Measurements from ENCODE around the gene CFAP141. TPM values are rescaled to one million over a fixed set of nuclear protein-coding genes. Genes with fewer than 3 reads are reported as not detected.
A peak's percentile ranks its signal among the peaks of the same experiment; 100 is the strongest.
"Not testable (repeated sequence)": the region's sequence is repeated elsewhere in the genome, so short reads cannot be mapped to it uniquely, and the experiment has no call there.

The CFAP141 gene
- total RNA-seq = not detected in 2 replicates

DNA sequence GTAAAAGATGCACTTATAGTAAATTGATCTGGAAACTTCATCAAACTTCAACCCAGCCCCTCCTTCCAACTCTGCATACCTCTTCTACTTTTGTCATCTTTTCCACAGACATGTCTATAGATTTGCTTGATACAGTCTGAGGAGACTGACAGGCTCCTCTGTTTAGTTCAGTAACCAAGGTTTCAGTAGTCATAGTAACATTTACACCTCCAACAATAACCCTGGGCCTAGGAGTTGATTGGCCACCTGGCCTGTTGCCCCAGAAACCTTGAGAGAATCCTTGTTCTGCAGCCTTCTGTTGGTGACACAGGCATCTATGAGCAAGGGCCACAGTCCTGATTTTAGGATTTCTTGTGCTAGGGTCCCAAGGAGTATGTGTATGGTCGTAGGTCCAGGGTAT is at the start of gene CFAP141:
Gene CFAP141 (minus strand): TSS at position 138 of the 400 bp plus-strand sequence. CDS start 26 bp downstream, at position 112.
- Mint-ChIP-seq H3K9me3 (no peaks in the 10 kb centered on the region), H3K4me3 (no peak within 1 kb of the TSS), H3K36me3 (ENCODE audit: low read depth) (peaks cover 43% of the 10 kb centered on the region), H3K27me3 (no peaks in the 10 kb centered on the region), H3K27ac (peak within 1 kb of the TSS; percentile 86), H3K4me1 (peaks cover 26% of the 10 kb centered on the region)
- no peak for DNase-seq
- intact Hi-C loops (cut with micrococcal nuclease) = loop anchor here (1.0 to 2.0 kb wide), 2 partner anchors 14 to 19 kb away; partner anchors contain the start of gene UBAP2L

DNA sequence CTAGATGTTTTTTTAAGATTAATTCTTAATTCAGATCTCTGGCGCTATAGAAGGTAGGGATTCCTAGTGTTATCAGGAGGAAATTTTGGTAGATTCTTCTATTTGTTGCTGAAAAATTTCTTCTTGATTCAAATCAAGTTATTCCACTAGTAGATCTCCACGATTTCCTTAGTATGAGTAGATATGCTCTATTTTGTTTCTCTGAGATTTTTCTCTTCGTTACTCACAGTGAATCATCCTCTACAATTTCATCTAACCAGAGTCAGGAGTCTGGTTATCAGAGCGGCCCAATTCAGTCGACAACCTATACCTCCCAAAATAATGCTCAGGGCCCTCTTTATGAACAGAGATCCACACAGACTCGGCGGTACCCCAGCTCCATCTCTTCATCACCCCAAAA is 47.5 kb upstream of the CFAP141 start:
- no peak overlapping the region for H3K27ac Mint-ChIP-seq
- intact Hi-C loops (cut with micrococcal nuclease) = no loop called here

DNA sequence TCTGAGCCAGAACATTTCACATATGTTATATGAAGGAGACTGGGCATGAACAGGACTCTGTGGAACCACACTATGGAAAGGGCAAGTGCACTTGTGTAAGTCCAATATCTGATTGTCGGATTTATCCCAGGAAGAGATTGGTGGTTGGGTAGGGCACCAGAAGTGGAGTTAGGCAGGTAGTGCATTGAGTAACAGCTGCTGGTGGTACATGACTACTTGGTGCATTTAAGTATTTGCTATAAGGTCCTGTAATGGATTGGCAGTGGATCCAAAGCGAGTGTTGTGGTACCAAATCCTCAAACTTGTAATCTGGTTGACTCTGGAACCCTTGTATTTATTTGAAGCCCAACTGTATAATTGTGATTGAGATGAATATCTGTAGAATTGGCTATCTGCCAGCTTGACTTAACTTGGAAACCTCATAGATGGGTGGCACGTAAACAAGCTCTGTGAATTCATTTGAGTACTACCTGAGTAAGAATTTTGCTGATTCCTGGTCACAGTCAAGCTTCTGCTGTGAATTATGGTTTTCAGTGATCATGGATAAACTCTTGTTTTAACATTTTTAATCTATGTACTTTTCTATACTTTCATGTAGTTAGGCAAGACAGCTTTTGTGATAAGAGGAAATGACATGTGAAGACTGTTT is 35.7 kb upstream of the CFAP141 start:
- H3K36me3 Mint-ChIP-seq (ENCODE audit: low read depth) = peaks cover 83% of the 10 kb centered on the region
- H3K9me3 Mint-ChIP-seq = no peaks in the 10 kb centered on the region
- H3K4me1 Mint-ChIP-seq = peaks cover 21% of the 10 kb centered on the region

More for the DNA sequence above, 47.5 kb upstream of the CFAP141 start:
- peaks cover 79% of the 10 kb centered on the region for H3K36me3 Mint-ChIP-seq (ENCODE audit: low read depth)
- H3K27me3 Mint-ChIP-seq = no peaks in the 10 kb centered on the region
- no peaks in the 10 kb centered on the region for H3K9me3 Mint-ChIP-seq
- H3K4me1 Mint-ChIP-seq = no peaks in the 10 kb centered on the region
- DNase-seq = no peak
- H3K4me3 Mint-ChIP-seq = no peak overlapping the region

DNA sequence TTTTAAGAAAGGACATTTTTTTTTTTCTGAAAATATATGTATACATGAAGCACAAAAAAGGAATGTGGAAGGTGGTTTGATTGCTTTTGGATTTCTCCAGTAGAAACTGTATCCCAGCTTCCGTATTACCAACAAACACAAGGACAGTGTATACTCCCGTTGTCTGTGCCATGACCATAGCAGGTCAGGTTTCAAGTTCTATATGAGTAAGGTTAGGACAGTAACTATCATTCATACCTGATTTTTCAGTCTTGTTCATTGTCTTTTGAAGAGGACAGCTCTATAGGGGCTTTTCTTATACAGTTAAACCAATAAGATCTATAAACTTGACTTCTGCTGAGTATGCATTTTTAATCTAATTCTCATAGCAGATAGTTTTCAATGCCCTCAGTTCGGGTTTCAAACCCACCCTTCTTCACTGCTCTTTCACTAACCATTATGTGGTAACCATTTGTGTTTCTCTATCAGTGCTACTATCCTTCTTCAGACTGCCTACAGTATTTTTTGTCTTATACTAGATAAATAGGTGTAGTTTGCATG is 34.2 kb upstream of the CFAP141 start:
- H3K4me3 Mint-ChIP-seq = no peak overlapping the region
- no peak for DNase-seq
- H3K27me3 Mint-ChIP-seq = no peaks in the 10 kb centered on the region
- H3K27ac Mint-ChIP-seq = peak overlapping the region; percentile 22
- no peaks in the 10 kb centered on the region for H3K9me3 Mint-ChIP-seq
- H3K36me3 Mint-ChIP-seq (ENCODE audit: low read depth) = peaks cover 85% of the 10 kb centered on the region
- intact Hi-C loops (cut with micrococcal nuclease) = no loop called here
- peaks cover 21% of the 10 kb centered on the region for H3K4me1 Mint-ChIP-seq

More for the DNA sequence above, 35.7 kb upstream of the CFAP141 start:
- Mint-ChIP-seq H3K4me3 (no peak overlapping the region), H3K27ac (peak overlapping the region; percentile 46), H3K27me3 (no peaks in the 10 kb centered on the region)
- intact Hi-C loops (cut with micrococcal nuclease) = no loop called here
- DNase-seq = no peak

DNA sequence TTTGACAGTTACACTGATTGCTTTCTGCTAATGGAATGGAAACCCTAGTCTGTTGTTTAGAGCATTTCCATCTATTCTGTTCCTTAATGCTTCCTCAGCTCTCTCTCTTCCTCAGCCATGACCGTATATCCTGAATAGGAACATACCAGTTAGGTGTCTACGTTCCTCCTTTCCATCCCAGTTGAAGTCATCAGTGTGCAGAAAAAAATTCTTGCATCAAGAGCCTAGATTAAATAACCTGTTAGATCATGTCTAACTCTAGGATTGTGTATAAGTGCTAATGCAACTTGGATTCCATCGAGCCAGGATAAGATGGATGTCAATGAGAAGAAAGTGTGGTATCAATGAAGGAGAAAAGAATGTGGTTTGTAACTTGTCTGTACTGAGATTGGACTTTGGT is 33.4 kb upstream of the CFAP141 start:
- H3K36me3 Mint-ChIP-seq (ENCODE audit: low read depth) = peaks cover 86% of the 10 kb centered on the region
- no peaks in the 10 kb centered on the region for H3K9me3 Mint-ChIP-seq
- no peak overlapping the region for H3K27ac Mint-ChIP-seq
- H3K27me3 Mint-ChIP-seq = no peaks in the 10 kb centered on the region
- no peak overlapping the region for H3K4me3 Mint-ChIP-seq
- peaks cover 23% of the 10 kb centered on the region for H3K4me1 Mint-ChIP-seq
- DNase-seq = no peak
- intact Hi-C loops (cut with micrococcal nuclease) = no loop called here

DNA sequence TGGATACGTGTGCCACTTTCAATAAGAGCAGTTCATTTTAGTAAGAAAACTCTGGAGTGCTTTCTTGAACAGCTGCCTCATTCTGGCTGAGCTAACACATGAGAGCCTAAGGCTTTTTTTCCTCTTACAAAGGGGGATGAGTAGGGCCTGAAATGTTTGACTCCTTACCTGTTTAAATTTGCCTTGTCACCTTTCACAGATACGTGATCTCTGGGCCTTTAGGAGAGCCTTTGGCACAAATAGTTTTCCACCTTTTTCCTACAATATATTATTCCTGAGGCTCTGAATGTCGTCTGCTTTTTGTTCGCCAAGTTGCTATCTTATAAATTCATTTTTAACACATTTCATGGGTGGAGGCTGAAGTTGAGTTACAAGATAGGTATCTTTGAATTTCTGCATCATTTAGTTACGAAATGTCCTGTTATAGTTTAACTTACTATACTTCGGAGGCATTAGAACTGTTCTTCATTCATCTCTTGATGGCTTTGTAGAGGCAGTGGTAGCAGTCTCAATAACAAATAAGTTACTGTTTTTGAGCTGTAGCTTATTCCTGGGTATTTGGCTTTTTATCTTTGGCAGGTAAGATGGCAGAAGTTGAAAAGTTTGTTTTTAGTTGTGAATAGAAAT is 31.9 kb upstream of the CFAP141 start:
- Mint-ChIP-seq H3K36me3 (ENCODE audit: low read depth) (peaks cover 83% of the 10 kb centered on the region), H3K27ac (no peak overlapping the region), H3K4me1 (peaks cover 25% of the 10 kb centered on the region), H3K9me3 (no peaks in the 10 kb centered on the region), H3K4me3 (no peak overlapping the region), H3K27me3 (no peaks in the 10 kb centered on the region)
- no peak for DNase-seq
- intact Hi-C loops (cut with micrococcal nuclease) = no loop called here

DNA sequence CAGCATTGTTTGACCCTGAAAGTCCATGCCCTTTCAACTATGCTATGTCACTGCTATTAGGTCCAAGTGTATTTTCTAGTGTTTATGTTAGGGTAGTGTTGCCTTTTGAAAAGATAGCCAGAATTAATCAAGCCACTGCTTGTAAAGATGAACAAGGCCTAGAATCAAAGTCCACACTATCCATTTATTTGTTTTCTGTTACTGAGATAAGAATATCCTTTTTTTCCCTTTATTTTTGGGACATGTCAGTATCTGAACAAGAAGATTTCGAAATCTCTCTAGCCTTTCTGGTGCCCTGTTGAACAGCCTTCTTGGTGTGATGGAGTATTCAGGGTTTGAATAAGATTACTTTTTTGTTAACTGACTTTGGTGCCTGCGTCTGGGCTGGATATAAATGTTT is 31.3 kb upstream of the CFAP141 start:
- no peaks in the 10 kb centered on the region for H3K27me3 Mint-ChIP-seq
- no peak for DNase-seq
- intact Hi-C loops (cut with micrococcal nuclease) = no loop called here
- peaks cover 78% of the 10 kb centered on the region for H3K36me3 Mint-ChIP-seq (ENCODE audit: low read depth)
- no peak overlapping the region for H3K4me3 Mint-ChIP-seq
- no peaks in the 10 kb centered on the region for H3K9me3 Mint-ChIP-seq
- H3K27ac Mint-ChIP-seq = no peak overlapping the region
- H3K4me1 Mint-ChIP-seq = peaks cover 23% of the 10 kb centered on the region

DNA sequence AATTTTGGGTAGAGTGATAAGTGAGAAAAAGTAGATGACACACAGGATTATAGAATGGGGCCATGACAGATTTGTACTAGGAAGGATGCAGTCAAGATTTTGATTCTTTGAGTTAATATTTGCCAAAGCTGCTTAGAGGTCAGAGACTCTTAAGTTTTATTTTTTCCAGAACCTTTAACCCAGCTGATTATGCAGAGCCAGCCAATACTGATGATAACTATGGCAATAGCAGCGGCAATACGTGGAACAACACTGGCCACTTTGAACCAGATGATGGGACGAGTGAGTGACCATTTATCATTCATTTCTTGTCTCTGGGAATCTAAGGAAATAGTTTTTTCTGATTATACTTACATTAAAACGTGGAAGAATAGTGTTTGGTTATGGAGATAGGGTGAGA is 30.7 kb upstream of the CFAP141 start:
- Mint-ChIP-seq H3K4me3 (no peak overlapping the region), H3K36me3 (ENCODE audit: low read depth) (peaks cover 78% of the 10 kb centered on the region), H3K4me1 (peaks cover 26% of the 10 kb centered on the region), H3K27ac (no peak overlapping the region), H3K9me3 (no peaks in the 10 kb centered on the region), H3K27me3 (no peaks in the 10 kb centered on the region)
- intact Hi-C loops (cut with micrococcal nuclease) = no loop called here
- DNase-seq = no peak

DNA sequence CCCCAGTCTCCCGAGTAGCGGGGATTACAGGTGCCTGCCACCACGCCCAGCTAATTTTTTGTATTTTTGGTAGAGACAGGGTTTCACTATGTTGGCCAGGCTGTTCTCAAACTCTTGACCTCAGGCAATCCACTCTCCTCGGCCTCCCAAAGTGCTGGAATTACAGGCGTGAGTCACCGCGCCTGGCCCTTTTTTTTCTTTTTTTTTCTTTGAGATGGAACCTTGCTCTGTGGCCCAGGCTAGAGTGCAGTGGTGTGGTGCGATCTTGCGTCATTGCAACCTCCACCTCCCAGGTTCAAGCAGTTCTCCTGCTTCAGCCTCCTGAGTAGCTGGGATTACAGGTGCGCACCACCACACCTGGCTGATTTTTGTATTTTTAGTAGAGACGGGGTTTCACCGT is 27.0 kb upstream of the CFAP141 start:
- H3K9me3 Mint-ChIP-seq; H3K4me3 Mint-ChIP-seq; H3K27ac Mint-ChIP-seq; intact Hi-C loops (cut with micrococcal nuclease); DNase-seq; H3K27me3 Mint-ChIP-seq: not testable (repeated sequence)
- Mint-ChIP-seq H3K4me1 (peaks cover 15% of the 10 kb centered on the region), H3K36me3 (ENCODE audit: low read depth) (peaks cover 79% of the 10 kb centered on the region)

DNA sequence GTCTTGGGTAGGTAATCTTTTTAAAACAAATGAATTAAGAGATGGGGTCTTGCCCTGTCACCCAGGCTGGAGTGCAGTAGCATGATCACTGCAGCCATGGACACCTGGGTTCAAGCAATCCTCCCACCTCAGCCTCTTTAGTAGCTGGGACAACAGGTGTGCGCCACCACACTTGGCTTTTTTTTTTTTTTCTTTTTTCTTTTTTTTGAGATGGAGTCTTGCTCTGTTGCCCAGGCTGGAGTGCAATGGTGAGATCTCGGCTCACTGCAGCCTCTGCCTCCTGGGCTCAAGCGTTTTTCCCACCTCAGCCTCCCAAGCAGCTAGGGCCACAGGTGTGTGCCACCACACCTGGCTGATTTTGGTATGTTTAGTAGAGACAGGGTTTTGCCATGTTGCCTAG is 25.0 kb upstream of the CFAP141 start:
- Mint-ChIP-seq H3K36me3 (ENCODE audit: low read depth) (peaks cover 79% of the 10 kb centered on the region), H3K4me1 (peaks cover 14% of the 10 kb centered on the region)
- H3K4me3 Mint-ChIP-seq; intact Hi-C loops (cut with micrococcal nuclease); DNase-seq; H3K27me3 Mint-ChIP-seq; H3K9me3 Mint-ChIP-seq; H3K27ac Mint-ChIP-seq: not testable (repeated sequence)

DNA sequence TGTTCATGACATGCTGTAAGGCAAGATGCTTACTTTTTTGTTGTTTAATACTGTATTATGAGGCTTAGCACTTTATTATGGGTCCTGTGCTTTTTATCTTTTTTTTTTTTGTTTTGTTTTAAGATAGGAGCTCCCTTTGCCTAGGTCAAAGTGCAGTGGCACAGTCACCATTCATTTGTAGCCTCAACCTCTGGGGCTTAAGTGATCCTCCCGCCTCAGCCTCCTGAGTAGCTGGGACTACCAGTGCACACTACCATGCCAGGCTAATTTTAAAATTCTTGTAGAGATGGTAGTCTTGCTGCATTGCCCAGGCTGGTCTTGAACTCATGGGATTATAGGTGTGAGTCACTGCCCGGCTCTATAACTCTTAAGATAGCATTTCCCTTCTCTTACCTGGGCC is 19.2 kb upstream of the CFAP141 start:
- DNase-seq = no peak
- Mint-ChIP-seq H3K4me3 (no peak overlapping the region), H3K9me3 (no peaks in the 10 kb centered on the region), H3K4me1 (peaks cover 35% of the 10 kb centered on the region), H3K36me3 (ENCODE audit: low read depth) (peaks cover 75% of the 10 kb centered on the region), H3K27me3 (peaks cover 3% of the 10 kb centered on the region), H3K27ac (no peak overlapping the region)
- intact Hi-C loops (cut with micrococcal nuclease) = loop anchor here (10.0 kb wide), 1 partner anchor 379 kb away; the partner anchor contains the start of gene ADAR

DNA sequence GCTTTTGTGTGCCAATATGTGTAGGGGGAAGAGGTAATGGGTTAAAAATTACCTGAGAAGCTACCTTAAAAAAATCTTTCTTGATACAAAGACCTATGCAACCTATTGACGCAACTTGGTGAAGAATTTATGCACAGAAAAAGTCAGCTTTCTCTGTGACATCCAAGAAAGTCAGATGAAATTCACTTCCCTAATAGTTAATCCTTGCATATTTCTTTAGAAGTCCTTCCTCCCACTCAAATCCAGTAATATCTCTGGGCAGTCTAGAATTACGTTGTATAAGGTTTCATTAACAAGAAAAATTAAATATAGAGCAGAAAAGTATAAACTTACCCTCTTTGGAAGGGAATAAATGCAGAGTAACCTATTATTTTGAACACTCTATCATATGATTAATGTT is 17.5 kb upstream of the CFAP141 start:
- no peaks in the 10 kb centered on the region for H3K9me3 Mint-ChIP-seq
- H3K4me3 Mint-ChIP-seq = peak overlapping the region; percentile 96
- intact Hi-C loops (cut with micrococcal nuclease) = loop anchor here (10.0 kb wide), 1 partner anchor 381 kb away; the partner anchor contains the start of gene ADAR
- DNase-seq = no peak
- H3K36me3 Mint-ChIP-seq (ENCODE audit: low read depth) = peaks cover 77% of the 10 kb centered on the region
- no peak overlapping the region for H3K27ac Mint-ChIP-seq
- H3K4me1 Mint-ChIP-seq = peaks cover 43% of the 10 kb centered on the region
- peaks cover 3% of the 10 kb centered on the region for H3K27me3 Mint-ChIP-seq

DNA sequence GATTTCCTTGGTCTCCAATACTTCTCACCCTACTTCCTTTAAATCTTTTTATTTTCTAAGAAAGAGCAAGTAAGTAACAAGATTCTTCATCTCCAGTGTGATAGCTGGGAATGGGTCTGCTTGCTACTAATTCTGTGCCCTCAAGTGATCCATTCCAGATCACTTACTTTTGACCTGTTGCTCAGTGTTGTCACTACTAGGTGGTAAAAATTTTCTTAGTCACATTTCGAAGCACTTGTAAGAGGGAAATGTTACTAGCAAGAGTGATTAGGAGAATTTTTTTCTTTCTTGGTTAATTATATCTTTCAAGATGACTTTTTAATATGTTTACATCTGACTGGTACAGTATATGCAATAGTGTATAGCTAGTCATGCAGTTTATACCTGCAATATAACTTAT is 16.8 kb upstream of the CFAP141 start:
- H3K27ac Mint-ChIP-seq = peak overlapping the region; percentile 76
- peaks cover 3% of the 10 kb centered on the region for H3K27me3 Mint-ChIP-seq
- no peaks in the 10 kb centered on the region for H3K9me3 Mint-ChIP-seq
- DNase-seq = no peak
- peak overlapping the region; percentile 96 for H3K4me3 Mint-ChIP-seq
- peaks cover 78% of the 10 kb centered on the region for H3K36me3 Mint-ChIP-seq (ENCODE audit: low read depth)
- H3K4me1 Mint-ChIP-seq = peaks cover 48% of the 10 kb centered on the region
- intact Hi-C loops (cut with micrococcal nuclease) = loop anchor here (10.0 kb wide), 1 partner anchor 382 kb away; the partner anchor contains the start of gene ADAR

DNA sequence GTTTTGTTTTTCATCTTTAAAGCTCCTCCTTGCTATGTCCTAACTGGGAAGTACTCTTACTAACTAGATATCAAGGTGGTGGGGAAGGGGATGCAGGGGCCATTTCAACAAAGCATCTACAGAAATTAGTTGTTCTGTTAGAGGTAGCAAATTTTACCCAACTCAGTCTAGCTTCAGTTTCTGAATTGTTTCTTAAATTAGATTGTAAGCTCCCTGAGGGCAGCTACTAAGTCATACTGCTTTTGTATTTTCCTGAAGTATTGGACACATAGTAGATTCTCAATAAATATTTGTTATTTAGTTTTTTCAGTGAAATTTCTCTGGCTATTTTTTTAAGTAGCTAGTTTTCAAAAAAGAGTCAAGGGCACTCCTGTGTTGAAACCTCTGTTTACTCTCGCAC is 16.4 kb upstream of the CFAP141 start:
- Mint-ChIP-seq H3K36me3 (ENCODE audit: low read depth) (peaks cover 78% of the 10 kb centered on the region), H3K9me3 (no peaks in the 10 kb centered on the region), H3K4me3 (peak overlapping the region; percentile 96), H3K27ac (peak overlapping the region; percentile 95), H3K4me1 (peaks cover 52% of the 10 kb centered on the region), H3K27me3 (peaks cover 3% of the 10 kb centered on the region)
- DNase-seq = no peak
- intact Hi-C loops (cut with micrococcal nuclease) = loop anchor here (10.0 kb wide), 1 partner anchor 382 kb away; the partner anchor contains the start of gene ADAR
